Measurements from ENCODE around the gene TLR6.
A peak's percentile ranks its signal among the peaks of the same experiment; 100 is the strongest.
"Not testable (repeated sequence)": the region's sequence is repeated elsewhere in the genome, so short reads cannot be mapped to it uniquely, and the experiment has no call there.

TLR6 gene

DNA sequence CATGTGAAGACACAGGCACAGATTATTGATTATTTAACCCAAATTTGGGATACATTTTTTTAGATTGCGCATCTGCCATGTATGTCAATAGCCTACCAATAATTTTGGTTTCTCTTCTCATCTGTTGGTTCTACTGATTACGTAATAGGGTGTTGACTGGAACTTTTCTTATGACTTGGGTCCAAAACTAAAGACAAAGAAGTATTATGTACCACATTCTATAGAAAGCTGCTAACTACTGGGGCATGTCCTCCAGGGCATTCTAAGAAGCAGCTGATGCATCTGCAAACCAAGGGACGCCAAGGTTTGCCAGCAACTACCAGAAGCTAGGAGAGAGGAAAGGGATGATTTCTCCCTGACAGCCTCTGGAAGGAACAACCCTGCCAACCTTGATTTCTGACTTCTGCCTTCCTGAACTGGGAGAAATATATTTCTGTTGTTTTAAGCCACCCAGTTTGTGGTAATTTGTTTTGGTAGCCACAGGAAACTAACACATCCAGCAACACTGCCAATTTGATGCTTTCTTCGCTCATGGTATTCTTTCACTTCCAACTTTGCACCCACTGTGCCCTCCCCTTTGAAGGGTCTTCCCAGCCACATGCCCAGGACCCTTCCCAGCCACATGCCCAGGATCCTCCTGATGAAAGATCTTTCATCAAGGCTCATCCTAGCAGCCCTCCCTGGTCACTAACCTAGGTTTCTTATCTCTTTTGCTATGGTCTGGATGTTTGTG lies 36.1 kb downstream of the TLR6 start:
- no peak for DNase-seq

DNA sequence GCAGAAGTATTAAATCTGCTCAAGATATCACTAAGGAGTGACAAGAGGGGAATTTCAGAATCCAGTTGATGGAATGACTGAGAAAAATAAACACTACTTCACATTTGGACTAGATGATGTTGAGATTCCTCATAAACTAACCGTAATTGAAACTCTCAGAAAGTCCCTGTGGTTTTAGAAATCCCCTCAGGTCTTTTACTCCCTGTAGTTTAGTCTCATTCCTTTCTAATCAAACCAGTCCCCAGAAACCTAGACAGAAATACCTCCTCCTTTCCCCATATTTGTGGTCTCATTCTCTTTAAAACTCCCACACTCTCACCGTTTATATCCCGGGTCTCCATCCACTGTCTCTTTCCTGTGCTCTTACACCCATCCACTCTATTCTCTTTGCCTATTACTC lies 37.0 kb downstream of the TLR6 start:
- DNase-seq = no peak

DNA sequence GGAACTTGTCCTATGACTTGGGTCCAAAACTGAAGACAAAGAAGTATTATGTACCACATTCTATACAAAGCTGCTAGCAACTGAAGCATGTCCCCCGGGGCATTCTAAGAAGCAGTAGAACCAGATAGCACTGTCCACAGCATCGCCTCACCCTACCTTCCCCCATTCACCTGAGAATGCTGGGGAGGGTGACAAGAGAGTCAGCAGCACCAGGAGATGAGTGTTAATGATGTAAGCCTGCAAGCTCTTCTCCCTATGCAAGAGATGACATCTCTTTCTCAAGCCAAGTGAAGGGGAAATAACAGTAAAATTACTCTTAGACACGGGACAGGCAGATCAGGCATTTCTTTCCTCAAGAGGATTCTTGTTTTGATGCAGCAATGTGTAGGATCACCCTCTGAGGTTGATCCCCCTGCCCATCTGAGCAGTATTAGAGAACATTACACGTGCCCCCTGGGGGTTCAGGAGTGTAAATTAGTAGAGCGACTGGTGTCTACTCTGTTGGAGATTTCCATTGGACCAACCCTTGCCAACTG lies 38.1 kb downstream of the TLR6 start:
- no peak for DNase-seq

- no peak for DNase-seq
Measured at GRCh38 chr4:38815885-38816782, 40.5 kb downstream of the TLR6 start.

- no peak for DNase-seq
Measured at GRCh38 chr4:38814386-38814785, 42.2 kb downstream of the TLR6 start.

DNA sequence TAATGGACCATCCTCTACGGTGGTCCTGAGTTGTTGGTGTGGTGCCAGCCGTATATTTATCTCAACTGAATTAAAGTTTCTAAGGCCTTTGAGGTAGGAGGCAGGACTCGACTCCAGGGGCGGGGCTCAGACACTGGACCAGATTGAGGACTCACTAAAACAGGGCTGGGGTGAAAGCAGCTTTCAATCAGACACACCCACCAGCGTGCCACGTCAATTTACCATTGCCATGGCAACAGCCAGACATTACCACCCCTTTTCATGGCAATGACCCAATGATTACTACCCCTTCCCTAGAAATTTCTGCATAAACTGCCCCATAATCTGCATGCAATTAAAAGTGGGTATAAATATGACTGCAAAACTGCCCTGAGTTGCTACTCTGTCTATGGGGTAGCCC lies 45.3 kb downstream of the TLR6 start:
- DNase-seq = no peak

- DNase-seq = not testable (repeated sequence)
Measured at GRCh38 chr4:38807462-38807861, 49.2 kb downstream of the TLR6 start.

DNA sequence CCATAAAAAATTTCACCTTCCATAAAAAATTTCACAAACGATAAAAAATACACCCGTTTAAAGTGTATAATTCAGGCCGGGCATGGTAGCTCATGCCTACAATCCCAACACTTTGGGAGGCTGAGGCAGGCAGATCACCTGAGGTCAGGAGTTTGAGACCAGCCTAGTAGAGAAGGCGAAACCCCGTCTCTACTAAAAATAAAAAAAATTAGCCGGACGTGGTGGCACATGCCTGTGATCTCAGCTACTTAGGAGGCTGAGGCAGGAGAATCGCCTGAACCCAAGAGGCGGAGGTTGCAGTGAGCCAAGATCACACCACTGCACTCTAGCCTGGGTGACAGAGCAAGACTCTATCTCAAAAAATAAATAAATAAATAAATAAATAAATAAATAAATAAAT lies 50.4 kb downstream of the TLR6 start:
- DNase-seq = not testable (repeated sequence)

DNA sequence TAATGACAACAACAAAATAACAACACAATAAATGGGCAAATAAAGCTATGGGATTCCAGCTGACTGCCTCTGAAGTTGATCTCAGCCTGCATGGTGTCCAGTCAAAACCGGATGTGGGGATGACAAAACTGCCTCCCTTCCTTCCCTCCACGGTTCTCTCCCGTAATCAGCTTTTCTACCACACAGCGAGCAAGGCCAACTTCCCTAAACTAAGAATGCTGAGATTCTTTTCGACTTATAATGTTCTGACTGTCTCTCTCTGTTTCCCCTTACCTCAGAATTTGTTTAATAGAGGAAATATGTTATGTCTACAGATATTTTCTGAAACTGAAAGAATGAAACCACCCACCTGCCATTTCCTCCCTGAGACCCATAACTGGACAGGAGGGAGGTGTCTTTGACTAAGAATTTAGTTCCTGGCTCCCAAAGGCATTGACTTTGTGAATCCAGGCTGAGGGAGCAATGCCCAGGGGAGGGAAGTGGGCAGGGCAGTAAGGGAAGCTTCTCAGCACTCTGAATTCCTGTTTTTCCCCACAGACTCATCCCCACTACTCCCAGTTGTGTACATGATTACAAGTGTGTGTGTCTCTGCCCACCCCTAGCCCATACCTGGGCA lies 51.0 kb downstream of the TLR6 start:
- DNase-seq = no peak

- DNase-seq = peak; percentile 61
Measured at GRCh38 chr4:38804654-38805295, 51.8 kb downstream of the TLR6 start, which contains the start of gene TLR1. Gene TLR1, minus strand, starts transcription at chr4:38804791. Its CDS starts 5,960 bp downstream, at chr4:38798831.

DNA sequence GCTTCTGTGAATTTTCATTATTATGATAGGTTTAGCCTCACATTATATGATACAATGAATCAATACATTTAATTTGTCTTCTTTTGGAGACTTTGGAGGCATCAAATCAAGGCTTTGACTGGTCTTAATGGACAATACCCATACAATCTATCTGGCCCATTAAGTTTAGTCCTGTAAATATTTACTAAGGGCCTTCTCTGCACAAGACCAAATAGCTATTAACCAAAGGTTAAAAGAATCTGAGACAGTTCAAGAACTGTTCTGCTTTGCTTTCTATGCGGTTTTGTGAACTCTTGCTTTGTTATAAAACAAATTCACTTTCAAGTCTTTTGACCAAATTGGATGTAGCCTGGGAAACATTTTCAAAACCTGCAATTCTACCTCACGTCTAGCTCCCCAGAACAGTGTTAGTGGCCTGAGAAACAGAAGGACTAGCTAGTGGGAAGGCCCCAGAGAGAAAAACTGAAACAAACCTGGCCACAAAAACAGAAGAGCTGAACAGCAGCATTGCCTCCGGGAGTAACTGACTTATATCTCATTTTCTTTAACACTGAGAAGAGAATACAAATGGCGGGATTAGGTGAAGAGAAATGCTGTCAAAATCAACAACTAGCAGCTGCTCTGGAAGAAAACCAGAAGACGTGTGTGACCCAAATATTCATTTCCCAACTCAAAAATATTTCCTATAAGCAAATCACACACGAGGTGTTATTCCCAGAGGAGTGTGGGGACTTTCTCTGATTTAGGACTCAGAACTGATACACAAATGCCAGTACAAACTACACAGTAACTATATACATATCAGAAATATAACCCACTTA lies 52.6 kb downstream of the TLR6 start:
- DNase-seq = no peak

DNA sequence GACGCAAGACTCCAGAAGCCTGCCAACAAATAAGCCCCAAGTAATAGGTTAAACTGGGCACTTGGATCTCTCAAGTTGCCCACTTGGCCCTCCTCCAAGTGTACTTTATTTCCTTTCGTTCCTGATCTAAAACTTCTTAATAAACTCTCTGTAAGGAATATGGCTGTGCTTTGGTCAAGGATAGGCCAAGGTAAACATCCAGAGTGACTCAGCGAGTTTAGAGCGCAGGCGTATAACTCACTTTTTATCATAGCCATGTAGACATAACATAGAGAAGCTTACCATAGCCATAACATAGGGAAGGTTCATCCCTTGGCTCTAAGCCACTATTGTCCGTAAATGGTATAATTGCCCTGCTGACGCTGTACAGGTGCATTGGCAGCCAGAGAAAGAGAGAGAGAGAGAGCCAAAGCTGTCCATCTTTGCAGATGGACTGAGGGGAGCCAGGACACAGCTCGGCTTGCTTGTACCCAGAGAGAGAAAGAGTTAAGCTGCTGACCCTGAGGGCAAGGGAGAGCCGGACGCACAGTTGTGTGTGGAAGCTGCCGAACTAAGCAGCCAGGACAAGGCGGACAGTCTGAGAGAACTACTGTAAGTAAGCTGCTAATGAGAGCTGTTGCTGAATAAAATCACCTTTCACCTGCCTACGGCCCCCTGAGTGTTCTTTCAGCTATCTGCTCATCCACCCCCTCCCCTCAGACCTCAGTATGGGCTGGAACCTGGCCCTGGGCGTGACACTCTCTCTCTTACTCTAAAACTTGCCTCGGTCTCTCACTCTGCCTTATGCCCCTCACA lies 53.9 kb downstream of the TLR6 start:
- no peak for DNase-seq

DNA sequence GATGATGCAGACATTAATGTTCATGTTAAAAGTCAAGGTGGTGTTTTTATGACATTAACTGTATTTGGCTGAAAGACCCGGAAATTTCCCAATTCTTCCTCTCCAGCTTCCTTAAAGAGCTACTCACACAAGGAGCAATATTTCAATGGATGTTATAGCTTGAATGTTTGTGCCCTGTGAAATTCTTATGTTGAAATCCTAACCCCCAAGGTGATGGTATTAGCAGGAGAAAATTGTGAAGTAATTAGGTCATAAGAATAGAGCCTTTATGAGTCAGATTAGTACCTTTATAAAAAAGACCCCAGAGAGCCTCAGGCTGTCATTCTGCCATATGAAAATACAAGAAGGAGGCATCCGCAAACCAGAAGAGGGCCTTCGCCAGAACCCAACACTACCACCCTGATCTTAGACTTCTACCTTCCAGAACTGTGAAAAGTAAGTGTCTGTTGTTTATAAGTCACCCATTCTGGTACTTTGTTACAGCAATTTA lies 55.6 kb downstream of the TLR6 start:
- no peak for DNase-seq

GRCh38 chr4:38800366-38800765 lies 56.3 kb downstream of the TLR6 start:
- no peak for DNase-seq

- no peak for DNase-seq
Measured at GRCh38 chr4:38795087-38795486, 61.5 kb downstream of the TLR6 start.

DNA sequence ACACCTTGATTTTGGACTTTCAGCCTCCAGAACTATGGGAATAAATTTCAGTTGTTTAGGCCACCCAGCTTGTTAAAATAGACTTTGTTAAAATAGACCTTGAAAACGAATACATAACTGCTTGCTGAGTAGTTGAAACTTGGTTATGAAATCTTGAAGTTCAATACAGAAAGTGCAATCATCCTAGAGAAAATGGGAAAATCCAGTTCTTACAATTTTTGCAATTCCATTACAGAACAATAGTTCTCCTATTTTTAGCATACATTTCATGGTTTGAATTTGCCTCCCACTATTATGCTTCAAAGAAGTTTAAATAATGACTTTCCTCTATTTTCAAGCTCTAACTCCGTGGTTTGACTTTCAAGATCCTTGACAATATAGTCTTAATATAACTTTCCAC lies 62.6 kb downstream of the TLR6 start:
- no peak for DNase-seq

GRCh38 chr4:38791010-38791409 lies 65.6 kb downstream of the TLR6 start:
- no peak for DNase-seq

GRCh38 chr4:38788317-38788716 lies 68.3 kb downstream of the TLR6 start:
- DNase-seq = no peak

- DNase-seq = no peak
Measured at GRCh38 chr4:38787693-38788092, 68.9 kb downstream of the TLR6 start.

- no peak for DNase-seq
Measured at GRCh38 chr4:38785901-38786402, 70.7 kb downstream of the TLR6 start.
